HG03045 (cell line): ENCODE measurements around the gene ARHGAP6.
"Not testable (repeated sequence)": the region's sequence is repeated elsewhere in the genome, so short reads cannot be mapped to it uniquely, and the experiment has no call there.

Experiments
- ATAC-seq: cut with Tn5 transposase; IDR thresholded peaks from one replicate; pipeline ENCODE4 v1.9.1; 2021; ENCODE audit warnings: mild to moderate bottlenecking, moderate library complexity; ENCODE audit not compliant: unreplicated experiment

The ARHGAP6 gene

GRCh38 chrX:11365426-11365825 lies 300.3 kb downstream of the ARHGAP6 start:
- ATAC-seq = no peak

GRCh38 chrX:11364835-11365234 lies 300.9 kb downstream of the ARHGAP6 start:
- ATAC-seq = no peak

- ATAC-seq = not testable (repeated sequence)
Measured at GRCh38 chrX:11363825-11364224, 301.9 kb downstream of the ARHGAP6 start.

GRCh38 chrX:11363069-11363594 lies 302.6 kb downstream of the ARHGAP6 start:
- peak; percentile 99 for ATAC-seq

- not testable (repeated sequence) for ATAC-seq
Measured at GRCh38 chrX:11361666-11362065, 304.1 kb downstream of the ARHGAP6 start.

- ATAC-seq = not testable (repeated sequence)
Measured at GRCh38 chrX:11355944-11356343, 309.8 kb downstream of the ARHGAP6 start.

GRCh38 chrX:11355259-11355909 lies 310.3 kb downstream of the ARHGAP6 start:
- ATAC-seq = no peak

GRCh38 chrX:11352296-11352741 lies 313.4 kb downstream of the ARHGAP6 start:
- ATAC-seq = no peak

- peak; percentile 34 for ATAC-seq
Measured at GRCh38 chrX:11351375-11352295, 314.1 kb downstream of the ARHGAP6 start.

GRCh38 chrX:11349661-11350337 lies 315.9 kb downstream of the ARHGAP6 start:
- no peak for ATAC-seq

GRCh38 chrX:11349020-11349419 lies 316.7 kb downstream of the ARHGAP6 start:
- ATAC-seq = no peak

- no peak for ATAC-seq
Measured at GRCh38 chrX:11347300-11347699, 318.4 kb downstream of the ARHGAP6 start.

- ATAC-seq = no peak
Measured at GRCh38 chrX:11346121-11346682, 319.5 kb downstream of the ARHGAP6 start.

- ATAC-seq = no peak
Measured at GRCh38 chrX:11342673-11343072, 323.0 kb downstream of the ARHGAP6 start.

GRCh38 chrX:11341274-11342201 lies 324.2 kb downstream of the ARHGAP6 start:
- peak; percentile 53 for ATAC-seq

- no peak for ATAC-seq
Measured at GRCh38 chrX:11337292-11338009, 328.3 kb downstream of the ARHGAP6 start.

- no peak for ATAC-seq
Measured at GRCh38 chrX:11336201-11336600, 329.5 kb downstream of the ARHGAP6 start.

- no peak for ATAC-seq
Measured at GRCh38 chrX:11334165-11334564, 331.6 kb downstream of the ARHGAP6 start.

- ATAC-seq = no peak
Measured at GRCh38 chrX:11331788-11332187, 333.9 kb downstream of the ARHGAP6 start.
